Amygdala (tissue), 56 donors: ENCODE measurements around the gene AGAP1.
"Not testable (repeated sequence)": the region's sequence is repeated elsewhere in the genome, so short reads cannot be mapped to it uniquely, and the experiment has no call there.

ENCODE experiments used
- DNase-seq, 56 donors: peaks; one replicate each; lab custom pipeline; 2025; lab: John Stamatoyannopoulos, UW

The AGAP1 gene

DNA sequence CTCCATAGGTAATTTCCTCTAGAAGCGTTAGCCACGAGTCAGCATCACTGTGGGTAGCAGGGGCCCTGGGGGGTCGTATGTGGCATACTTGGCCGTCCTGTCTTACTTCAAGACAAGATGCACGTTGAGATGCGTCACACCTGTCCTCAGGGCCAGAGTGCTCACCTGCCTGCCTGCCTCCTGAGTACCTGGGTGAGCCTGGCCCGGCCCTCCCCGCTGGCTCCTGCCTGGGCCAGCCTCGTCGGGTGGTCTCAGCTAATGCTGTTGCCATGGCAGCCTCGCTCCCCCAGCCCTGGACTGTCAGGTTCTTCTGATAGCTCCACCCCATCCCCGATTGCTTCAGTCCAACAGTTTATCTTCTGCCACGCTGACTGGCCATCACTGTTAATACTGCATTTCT, 441.9 kb downstream of the AGAP1 start:
- no peak for DNase-seq

DNA sequence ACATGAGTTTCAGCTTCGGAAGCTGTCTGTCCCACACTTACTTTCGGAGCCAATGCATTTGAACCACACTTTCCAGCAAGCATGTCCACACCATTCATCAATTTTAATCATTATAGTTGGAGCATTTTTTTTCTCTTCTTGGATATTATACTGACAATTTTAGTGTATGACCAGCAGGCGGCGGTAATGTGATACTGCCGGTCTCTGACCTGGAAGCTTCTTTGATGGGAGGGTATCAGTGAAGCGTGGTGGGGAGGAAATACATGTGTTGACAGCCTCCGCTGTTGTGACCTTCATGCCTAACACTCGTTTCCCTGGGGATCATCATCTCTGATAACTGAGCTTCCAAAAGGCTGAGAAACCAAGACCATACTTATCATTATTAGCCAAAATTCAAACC, 442.6 kb downstream of the AGAP1 start:
- DNase-seq, result no peak

DNA sequence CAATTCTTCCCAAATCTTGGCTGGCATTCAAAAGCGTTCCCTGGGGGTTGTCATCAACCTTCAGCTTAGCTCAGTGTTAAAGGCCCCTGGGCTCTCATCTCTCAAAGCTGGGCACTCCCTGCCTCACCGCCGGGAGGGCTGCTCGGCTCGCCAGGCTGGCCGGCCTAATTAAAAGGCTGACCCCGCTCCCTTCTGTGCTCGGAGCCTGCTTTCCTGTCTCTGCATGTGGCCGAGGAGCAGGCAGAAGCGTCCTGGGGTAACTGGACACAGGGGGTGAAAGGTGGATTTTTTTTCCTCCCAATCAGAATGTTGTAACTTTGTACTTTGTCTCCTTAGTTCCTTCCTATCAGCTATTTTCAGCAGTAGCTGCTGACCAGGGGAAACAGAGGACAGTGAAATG, 443.2 kb downstream of the AGAP1 start:
- DNase-seq, result no peak

DNA sequence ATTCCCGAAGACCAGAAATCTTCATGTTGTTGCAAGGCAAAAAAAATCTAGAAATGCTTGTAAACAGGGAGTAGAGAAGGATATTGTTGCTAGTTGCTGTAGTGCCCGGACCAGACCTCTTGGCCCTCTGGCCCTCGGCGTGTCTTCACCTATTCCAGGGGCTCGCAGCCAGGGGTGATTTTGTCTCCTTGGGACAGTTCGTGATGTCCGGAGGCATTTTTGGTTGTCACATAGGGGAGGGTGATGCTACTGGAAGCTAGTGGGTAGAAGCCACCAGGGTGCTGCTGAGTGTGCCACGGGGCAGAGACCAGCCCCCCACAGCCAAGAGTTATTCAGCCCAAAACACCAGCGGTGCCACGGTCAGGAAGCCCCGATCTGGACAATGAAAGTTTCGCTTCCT, 443.7 kb downstream of the AGAP1 start:
- DNase-seq, result no peak

DNA sequence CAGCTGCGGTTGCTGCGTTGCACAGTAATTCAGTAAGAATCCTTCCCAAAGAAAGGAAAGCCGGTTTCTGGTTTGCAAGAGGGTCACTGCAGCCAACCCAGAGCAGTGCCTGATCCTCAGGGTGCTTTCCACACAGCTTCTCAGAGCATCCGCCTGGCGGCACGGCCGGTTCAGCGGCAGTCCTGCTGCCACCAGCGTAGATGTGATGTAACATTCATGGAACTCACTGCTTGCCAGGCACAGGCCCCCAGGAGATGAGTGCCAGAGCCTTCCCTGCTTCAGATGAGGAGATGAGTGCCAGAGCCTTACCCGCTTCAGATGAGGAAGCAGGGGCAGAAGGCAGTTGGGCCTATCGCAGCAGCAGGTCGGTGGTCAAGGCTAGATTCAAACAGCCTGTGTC, 444.1 kb downstream of the AGAP1 start:
- no peak for DNase-seq

DNA sequence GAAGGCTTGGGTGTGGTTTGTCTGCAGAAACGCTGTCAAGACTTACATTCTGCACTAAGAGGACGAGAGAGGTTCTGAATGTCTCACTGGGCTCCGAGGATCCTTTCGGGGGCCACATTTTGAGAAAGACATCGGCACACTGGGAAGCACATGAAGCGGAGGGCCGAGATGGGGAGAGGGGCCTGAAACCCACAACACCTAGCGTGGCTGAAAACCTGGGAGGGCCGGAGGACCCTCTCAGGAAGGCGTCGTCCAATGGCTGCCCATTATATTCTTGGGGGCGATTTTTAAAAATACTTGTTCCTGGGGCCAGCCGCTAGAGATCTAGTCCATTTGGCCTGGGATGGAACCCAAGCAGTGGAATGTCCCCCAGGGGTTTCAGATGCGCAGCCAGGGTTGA, 444.8 kb downstream of the AGAP1 start:
- no peak for DNase-seq

DNA sequence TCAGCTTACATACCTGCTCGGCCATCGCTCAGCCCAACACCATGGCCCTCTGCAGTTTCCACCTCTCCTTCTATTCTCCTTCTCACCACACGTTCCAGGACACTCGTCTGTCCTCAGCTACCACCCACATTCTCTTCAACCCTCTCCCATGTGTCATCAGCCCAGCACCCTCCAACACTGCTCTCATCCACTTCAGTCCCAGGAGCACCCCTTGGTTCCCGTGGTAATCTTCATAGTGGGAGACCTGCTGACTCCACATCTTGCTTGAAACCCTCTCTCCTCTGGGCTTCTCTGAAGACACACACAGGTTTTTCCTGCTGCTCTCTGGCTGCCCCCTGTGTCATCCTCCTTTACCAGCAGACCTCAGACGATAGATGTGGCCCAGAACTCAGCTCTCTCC, 445.6 kb downstream of the AGAP1 start:
- no peak for DNase-seq

DNA sequence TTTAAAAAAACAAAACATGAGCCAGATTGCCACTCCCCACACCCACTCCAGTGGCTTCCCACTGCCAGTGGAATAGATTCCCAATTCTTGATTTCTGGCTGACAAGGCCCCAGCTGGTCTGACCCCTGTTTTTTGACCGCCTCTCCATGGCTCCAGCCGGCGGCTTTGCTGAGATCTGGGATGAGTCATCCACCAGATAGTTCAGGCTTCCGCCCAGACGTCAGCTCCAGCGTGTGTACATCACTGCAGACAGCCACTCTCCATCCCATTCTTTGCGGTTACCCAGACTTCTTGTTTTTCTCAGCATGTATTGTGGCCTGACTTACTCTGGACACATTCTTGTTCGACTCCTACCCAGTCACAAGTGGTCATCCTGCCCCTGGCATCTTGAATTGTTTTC, 446.5 kb downstream of the AGAP1 start:
- peak in 16 of 56 donors; percentile 13 to 56 (median 32) for DNase-seq

DNA sequence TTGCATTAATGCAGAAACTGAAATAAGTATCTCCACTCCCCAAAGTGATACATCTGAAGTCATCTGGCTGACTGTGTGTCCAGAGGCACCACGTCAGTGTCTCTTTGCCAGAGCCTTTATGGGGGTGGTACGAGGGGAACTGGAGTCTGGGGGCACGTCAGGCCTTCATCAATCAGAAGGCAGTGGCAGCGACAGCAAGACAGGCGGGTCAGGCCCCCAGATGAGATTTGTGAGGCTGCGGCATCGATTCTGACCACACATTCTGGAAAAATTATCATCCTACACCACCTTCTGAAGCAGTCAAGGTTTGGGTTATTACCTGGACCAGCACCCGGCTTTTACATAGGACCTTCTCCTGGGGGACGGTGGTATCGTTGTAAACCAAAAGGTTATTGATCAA, 450.7 kb downstream of the AGAP1 start:
- no peak for DNase-seq

DNA sequence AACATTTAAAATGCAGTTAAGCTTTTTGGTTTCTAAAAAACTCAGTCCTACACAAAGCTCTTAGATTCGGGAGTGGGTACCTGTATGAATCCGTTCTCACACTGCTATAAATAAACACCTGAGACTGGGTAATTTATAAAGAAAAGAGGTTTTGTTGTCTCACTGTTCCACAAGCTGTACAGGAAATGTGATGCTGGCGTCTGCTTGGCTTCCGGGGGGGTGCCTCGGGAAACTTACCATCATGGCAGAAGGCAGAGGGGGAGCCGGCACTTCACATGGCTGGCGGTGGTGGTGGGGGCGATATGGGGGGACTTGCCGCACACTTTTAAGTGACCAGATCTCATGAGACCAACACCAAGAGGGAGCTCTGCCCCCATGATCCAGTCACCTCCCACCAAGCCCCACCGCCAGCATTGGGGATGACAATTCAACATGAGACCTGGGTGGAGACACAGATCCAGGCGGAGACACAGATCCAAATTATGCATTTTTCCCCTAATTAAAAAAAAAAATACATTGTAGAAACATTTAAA, 451.8 kb downstream of the AGAP1 start:
- DNase-seq, result no peak

DNA sequence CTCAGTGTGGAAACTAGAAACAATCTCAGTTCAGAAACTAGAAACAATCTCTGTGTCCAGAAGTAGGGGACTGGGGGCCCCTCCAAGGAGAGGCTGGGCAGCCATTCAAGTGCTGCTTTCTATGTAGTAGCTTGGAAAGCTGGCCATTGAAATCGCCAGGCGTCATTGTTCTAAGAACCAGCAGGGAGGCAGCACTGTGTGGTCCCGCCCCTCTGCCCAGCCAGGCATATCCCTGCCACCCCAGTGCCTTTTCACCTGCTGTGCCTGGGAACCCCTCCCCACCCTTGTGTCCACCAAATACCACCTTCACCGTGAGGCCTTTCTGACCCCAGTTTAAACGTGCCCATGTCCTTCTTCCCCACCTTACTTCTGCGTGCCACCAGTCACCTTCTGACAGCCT, 452.7 kb downstream of the AGAP1 start:
- DNase-seq, result peak in 1 of 56 donors; percentile 4

DNA sequence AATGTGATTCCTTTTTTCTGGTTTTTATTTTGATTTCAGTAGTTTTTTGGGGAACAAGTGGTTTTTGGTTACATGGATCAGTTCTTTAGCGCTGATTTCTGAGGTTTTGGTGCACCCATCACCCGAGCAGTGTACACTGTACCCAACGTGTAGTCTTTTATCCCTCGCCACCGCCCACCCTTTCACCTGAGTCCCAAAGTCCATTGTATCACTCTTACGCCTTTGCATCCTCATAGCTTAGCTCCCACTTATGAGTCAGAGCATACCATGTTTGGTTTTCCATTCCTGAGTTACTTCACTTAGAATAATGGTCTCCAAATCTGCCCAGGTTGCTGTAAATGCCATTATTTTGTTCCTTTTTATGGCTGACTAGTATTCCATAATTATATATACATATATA, 453.2 kb downstream of the AGAP1 start:
- DNase-seq, result not testable (repeated sequence)

DNA sequence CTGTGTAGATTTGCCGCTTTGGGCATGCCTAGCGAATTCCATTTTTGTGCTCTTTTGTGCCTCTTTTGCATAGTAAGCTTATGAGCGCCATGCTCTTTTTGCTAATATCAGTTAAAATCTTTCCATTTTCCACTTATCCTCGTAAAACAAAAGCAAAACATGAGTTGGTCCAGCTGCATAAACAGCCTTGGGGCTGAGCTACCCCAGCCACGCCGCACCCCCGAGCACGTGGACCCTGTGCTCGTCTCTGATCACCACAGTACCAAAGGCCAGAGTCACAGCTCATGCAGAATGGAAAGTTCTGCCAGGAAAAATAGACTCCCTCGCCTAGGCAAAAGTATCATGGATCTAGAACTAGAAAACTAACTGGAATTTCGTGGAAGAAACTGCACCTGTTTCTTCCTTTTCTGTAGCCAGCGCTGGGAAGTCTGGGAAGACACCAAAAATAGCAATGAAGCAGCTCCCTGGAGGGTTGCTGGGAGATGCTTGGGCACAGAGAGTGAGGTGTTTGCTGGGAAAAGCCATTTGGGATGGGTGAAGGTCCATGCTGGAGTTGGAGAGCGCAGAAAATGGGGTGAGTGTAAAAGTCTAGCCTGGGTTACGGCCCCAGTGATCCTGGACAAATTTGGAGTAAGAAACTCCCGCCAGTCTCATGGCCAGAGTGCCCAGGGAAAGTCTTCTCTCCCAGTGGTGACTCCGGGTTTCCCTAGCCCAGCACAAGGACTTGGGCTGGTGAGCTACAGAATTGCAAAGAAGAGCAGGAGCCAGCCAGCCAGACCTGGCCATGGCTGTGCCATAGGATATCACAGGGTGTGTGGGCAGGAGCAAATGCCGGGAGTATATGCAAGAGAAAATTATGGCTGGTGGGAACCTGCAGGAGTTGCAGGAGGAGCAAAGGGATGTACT, 456.0 kb downstream of the AGAP1 start:
- peak in 1 of 56 donors; percentile 3 for DNase-seq

DNA sequence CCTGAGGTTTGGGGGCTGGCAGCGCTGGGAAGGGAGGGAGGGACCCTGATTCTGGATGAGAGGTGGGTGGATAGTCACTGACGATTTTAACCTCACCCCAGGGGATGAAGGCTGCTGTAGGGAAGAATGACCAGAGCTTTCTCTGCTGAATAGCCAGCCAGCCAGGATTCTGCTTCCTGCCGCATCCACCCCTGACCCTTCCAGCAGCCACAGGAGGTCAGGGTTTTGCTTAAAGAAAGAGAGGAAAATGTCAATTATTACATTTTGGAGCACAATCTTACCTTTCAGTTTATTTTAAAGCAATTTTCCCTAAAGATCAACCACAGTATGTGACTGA, 456.6 kb downstream of the AGAP1 start:
- no peak for DNase-seq

DNA sequence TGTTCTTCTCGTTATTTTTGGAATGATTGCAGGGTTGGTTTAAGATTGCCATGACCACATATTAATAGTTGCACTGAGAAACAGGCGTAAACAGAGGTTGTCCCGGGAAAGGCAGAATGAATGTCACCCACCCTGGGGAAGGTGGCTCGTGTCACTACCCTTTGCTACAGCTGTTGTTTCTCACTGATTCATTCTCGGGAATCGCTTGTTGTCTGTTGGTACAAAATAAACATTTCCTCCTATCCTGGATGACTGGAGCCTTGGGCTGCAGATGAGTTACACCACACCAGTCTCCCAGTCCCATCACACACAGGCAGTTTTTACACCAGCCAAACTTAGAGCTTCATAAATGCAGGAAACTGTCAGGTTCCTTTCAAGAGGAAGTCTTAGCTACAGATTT, 457.6 kb downstream of the AGAP1 start:
- no peak for DNase-seq

DNA sequence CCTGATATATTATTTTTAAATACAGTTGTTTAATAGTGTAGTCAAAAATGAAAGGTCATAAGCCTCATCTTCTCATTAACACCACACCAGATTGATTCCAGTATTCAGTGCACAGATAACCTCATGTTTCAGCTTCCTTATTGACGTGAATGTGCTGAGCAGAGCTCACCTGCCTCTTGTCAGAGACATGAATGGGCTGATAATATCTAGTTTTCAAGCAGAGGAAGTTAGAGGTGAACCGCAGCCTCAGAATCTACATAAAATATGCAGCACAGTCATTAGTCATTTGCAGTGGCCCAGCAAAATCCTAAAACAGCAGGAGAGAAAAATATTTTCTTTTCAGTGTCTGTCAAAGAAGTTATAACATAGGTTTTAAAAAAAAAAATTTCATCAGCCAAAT, 458.1 kb downstream of the AGAP1 start:
- DNase-seq, result no peak

DNA sequence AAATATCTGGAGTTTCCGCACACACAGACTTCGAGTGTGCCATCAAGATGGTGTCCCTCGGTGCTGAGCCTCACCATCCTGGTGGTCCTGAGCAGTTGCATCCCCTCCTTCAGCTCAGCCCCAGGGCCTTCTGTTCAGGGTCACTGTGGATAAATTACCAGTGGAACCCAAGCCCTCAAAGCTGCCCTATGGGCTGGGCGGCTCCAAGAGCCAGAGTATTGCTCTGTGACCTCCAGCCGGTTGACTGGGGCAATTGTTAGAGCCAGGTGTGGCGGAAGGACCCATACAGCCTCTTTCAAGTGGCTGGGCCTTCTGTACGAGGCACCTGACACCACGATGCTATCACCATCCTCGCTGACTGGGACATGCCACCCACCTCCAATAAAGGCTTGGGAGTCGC, 458.9 kb downstream of the AGAP1 start:
- DNase-seq, result no peak

DNA sequence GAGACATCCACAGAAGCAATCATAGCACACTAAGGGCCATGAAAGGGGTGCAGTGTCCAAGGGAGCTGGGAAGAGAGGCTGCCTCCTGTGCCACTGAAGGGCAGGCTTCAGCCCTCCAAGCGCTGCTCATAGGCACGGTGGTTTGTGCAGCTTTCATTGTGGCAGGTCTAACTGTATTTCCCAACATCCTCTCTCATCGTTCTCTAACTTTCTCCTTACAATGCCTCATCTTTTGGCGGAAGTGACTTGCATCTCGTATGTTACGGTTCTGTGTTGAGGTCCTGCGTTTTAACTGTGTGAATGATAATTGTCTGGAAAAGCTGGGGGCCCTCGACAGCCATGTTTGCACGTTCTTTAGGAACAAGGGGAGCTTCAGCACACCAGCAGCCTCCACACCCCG, 460.4 kb downstream of the AGAP1 start:
- DNase-seq, result no peak

DNA sequence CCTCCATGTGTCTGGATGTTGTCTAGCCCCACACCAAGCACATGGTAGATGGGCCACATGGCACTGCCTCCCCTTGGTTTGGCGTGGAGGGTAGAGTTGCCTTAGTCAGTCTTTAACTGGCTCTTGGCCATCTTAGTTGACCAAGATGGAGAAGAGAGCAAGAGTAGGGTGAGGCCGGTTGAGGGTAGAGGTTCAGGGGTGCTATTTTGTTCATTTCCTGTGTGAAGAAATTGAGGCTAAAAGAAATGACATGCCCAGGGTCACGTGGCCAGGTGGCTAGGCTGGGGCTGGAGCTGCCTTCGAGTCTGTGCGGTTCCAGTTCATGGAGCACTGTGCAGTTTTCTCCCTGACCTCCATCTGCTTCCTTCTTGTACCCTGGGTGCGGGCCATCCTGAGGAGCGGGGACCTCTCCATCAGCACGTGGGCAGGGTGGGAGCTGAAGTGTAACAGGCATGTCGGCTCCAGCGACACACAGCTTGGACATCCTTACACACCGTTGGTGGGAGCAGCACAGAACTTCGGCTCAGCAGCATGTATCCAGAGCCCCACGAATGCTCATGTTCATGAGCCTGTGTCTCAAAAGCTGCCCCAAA, 461.1 kb downstream of the AGAP1 start:
- no peak for DNase-seq

DNA sequence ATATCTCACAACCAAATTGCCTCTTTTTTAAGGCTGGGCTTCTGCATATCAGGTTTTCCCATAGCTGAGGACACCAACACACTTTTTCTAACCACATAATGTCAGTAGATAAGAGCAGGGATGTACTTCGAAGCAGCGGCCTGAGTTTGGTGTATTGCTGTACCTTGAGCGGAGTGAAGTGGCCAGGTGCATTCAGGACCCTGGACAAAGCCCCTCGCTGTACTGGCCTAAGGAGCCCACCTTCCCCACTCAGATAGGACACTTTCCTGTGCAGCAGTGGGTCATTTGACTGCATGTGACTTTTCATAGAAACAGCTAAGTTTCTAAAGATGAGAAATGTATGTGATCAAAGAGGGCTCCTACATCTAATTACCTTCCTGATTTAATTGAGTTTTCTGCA, 461.8 kb downstream of the AGAP1 start:
- no peak for DNase-seq

DNA sequence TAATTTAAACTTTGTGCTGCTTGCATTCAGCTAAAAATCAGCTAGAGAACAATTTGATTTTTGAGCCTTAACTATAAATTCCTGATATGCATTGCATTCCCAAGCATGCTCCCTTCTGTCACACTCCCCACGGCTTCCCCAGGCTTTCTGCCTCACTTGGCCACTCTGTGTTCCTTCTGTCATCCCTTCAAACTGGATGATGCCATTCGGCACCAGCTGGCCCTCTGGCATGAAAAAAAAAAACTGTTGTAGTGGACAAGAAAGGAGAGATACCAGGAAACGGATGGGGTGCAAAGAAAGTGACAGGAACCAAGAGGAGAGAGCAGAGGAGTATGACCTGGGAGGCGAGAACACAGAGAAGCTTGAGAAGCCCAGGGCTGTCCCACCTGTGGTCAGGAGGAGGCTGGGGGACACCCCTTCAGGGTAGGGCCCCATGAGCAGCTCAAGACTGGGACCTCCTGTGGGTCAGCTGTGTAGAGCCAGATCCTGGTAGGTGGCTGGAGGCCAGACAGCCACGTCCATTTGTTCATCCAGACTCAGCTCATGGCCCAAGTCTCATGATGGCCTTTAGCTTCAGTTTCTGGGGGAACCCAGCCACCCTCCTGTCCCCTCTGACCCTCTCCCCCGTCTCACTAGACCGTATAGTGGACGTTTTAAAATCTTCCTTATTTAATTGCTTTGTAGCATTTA, 462.6 kb downstream of the AGAP1 start:
- DNase-seq, result peak in 4 of 56 donors; percentile 8 to 24 (median 16)

DNA sequence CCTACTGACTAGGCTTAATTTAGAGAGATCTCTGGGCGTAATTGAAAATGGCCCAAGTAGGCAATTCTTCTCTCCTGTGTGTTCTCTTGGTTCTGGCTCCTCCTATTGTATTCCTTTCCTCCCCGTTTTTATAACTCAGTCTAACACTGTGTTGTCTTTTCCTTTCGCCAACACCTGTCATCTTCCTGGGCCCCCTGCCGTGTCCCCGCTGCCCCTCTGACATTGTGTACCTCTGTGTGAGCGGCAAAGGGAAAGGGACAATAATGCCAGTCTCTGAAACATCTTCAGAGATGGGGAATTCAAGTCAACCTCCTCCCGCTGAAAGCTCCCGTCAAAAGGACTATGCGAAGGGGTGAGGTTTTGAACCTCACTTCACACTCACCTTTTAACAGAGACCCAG, 463.4 kb downstream of the AGAP1 start:
- no peak for DNase-seq
